NCI-H526 (cell line): ENCODE data around the gene ERN1.
"Not testable (repeated sequence)": the region's sequence is repeated elsewhere in the genome, so short reads cannot be mapped to it uniquely, and the experiment has no call there.

Source experiments
- DNase-seq, 2 experiments: peaks; one replicate each; lab custom pipeline; 2025; lab: John Stamatoyannopoulos, UW

Gene ERN1

DNA sequence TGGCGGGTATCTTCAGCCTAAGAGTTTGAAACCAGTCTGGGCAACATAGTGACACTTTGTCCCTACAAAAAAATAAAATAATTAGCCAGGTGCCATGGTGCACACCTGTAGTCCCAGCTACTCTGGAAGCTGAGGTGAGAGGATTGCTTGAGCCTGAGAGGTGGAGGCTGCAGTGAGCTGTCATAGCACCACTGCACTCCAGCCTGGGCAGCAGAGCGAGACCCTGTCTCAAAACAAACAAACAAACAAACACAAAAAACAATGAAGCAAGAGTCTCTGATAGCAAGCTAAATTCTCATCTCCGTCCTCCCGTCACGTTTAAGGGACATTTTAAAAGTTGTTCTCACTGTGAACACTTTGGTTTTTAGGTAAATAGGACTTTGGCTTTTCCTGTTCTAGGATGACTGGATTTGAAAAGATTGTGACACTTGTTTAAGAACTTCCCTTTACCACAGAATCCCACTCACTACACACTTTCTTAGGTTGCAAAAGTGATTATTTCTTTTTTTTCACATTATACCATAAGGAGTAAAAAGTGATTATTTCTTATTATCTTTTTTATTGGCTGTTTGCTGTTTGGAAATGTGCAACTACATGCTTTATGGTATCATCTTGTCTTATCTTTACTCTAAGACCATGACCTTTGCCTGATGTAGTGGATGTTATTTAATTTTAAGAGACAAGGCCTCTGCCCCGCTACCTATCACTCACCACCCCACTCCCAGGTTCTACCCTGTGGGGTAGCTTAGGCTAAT lies 4.4 kb upstream of the ERN1 start:
- DNase-seq: no peak

DNA sequence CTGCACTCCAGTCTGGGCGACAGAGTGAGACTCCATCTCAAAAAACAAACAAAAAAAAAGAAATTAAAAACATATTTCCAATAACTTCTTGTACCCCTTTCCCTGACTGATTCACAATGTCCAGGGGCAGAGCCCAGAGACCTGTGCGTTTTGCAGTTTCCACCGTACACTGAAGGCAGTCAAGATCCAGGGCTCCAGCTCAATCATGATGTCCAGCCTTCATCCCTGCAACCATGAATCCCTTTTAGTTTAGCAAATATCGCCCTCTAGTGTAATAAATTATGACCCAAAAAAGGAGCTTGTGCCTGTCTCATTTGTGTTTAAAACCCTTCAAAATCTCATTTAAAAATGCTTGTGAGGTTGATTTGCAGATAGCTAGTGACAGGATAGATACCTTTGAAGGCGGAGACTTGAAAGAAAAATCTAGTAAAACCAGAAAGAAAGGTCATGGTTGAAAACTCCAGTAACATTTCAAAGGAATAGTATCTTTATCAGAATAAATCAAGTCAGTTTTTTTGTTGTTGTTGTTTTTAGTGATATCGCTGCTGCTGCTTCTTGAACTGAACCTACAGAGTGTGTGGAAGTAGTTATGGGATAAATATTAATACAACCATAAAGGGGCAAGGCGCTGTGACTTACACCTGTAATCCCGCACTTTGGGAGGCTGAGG lies 3.7 kb upstream of the ERN1 start:
- peak; percentile 10 to 83 for DNase-seq

GRCh38 chr17:64131606-64132270 lies 1.8 kb upstream of the ERN1 start:
- DNase-seq: no peak

GRCh38 chr17:64130559-64131001 lies 636 bp upstream of the ERN1 start:
- no peak for DNase-seq

GRCh38 chr17:64129515-64129764 lies 504 bp downstream of the ERN1 start:
- DNase-seq: no peak

GRCh38 chr17:64128787-64129514 lies 993 bp downstream of the ERN1 start:
- peak; percentile 10 to 41 for DNase-seq

GRCh38 chr17:64126918-64127317 lies 3.0 kb downstream of the ERN1 start:
- no peak for DNase-seq

DNA sequence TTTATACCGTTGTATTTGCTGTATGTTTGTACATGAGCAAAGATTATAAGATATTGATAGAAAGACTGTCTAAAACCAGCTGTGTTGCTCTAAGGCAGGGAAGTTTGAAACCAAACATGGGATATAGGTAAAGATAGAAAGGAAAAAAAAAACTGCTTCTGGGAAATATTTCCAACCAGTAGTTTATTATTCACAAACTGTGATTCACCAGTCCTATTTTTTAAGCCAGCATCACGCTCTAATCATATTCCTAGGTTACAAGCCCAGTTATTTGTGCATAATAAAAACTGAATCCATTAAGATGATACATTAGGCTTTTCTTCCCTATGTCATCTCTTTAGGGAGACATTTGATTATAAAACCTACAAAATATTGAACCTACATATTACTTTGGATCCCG lies 4.0 kb downstream of the ERN1 start:
- DNase-seq: no peak

GRCh38 chr17:64124609-64125008 lies 5.3 kb downstream of the ERN1 start:
- DNase-seq: no peak

DNA sequence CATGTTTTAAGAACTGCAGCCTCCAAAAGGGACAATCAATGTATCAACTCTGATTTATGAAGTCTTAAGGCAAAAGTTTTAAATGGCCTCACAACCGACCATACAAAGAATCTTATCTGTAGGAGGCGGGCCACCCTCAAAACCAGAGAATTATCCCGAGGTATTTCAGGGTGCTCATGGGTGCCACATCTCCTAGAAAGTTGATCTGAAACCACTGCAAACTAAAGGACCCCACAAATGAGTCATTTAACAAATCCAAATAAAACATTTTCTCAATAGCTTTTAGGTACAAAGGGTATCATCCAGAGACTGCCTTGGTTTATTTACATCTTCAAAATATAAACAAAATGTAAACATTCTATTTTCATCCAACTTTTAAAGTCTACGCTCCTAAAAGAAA lies 6.8 kb downstream of the ERN1 start:
- no peak for DNase-seq

GRCh38 chr17:64120972-64121786 lies 8.8 kb downstream of the ERN1 start:
- DNase-seq: not testable (repeated sequence)

DNA sequence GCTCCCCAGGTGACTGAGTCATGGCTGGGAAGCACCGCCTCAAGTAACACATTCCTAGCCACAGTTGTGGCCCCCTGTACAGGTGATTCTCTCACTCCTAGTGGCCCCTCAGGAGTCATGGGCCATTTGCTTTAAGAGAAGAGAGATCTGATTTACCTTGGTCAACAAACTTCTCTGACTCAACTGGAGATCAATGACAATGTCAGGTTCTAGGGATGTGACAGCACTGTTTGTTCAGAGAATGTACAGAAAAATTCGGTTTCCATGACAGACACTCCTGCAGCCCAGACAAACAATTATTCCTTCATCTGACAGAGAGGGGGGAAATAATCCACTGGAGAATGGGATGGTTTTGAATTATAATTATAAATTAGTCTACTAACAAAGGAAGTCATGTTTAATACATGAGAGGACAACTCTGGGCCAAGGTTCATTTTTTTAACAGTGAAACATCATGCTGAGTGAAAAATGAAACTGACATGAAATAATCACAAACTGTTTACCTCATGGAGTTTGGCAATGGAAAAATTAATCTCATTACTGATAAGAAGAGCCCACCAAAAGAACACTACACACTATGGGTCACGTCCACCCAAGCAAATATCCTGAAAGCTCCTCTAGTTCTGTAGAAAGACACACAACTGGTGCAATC lies 9.7 kb downstream of the ERN1 start:
- DNase-seq: no peak

- no peak for DNase-seq
These were observed 11.7 kb downstream of the ERN1 start for GRCh38 chr17:64117981-64118979.

- DNase-seq: no peak
These were observed 14.0 kb downstream of the ERN1 start for GRCh38 chr17:64115822-64116534.

DNA sequence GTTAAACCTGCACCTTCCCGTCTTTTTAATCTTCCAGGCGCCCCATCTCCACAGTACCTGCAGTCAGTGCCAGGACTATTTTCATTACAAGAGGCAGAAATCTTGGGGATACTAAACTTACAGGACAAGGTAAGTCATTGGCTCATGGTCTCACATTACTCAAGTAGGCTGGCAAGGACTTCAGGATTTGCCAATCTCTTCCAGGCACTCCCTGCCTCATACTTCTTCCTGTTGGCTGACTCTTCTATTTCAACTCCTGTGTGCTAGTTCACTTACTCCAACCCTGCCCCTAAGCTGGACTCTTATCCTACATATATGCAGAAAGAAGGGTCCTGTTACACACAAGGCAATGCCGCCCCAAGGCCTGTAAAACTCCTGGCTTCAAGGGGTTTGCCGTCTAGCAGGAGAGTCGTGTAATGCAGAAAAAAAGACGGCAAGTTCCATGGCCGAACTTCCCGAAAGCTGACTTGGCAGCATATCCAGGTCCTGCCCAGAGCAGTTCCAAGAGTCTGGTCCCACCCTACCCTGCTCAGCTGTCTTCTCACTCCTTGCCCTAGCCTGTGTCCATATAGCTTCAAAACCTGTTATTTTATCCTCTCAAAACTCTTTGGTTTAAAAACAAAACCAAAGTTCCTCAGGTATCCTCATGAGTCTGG lies 14.8 kb downstream of the ERN1 start:
- DNase-seq: no peak

DNA sequence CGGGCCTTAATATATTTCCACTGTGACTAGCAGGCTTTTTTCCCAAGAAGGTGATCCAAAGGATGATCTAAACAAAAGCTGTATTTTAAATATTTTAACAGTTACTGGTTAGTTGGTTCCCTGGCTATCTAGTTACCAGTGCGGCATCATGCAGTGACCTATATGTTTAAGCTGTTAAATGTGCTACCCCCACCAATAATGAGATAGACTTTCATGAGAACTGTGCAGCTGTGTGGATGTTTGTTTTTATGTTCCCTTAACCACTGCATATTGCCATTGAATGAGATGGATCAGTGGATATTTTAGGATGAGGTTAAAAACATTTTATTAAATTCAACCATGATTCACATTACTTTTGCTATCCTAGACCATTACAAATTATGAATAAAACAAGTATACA lies 16.9 kb downstream of the ERN1 start:
- DNase-seq: no peak

- no peak for DNase-seq
These were observed 18.1 kb downstream of the ERN1 start for GRCh38 chr17:64111831-64112230.

DNA sequence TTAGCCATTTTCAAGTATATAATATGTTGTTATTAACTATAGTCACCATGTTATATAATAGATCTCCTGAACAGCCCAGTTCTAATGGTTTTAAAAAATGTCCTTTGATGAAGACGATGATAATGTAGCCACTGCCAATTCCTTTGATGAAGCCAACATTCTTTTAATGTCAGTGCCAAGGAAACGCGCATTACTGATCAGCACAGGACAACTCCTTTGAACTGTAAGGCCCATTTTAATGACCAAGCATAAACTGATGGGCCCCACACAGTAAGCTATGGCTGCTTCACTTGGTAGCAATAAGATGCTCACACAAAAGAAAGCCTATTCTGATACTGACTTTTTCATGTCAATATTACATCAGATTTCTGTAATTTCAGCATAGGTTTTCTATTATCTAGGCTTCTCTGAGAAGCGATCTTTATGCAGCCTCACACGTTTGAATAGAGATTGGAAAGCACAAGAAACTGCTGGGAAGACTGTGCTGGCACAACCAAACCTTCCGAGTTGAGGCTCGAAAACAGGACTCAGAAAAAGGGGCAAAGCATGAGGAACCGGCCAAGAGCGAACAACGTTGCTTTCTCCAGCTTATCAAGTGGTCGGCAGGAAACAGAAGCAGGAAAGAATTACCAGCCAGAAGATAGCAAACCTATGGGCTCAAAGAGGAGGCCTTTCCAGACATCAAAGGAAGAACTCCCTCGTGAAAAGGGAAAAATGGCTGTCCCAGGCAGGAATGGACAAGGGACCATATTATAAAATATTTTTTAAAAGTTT lies 19.4 kb downstream of the ERN1 start:
- DNase-seq: no peak
